Breast epithelium (tissue), 4 donors: Measurements from ENCODE around the gene GULP1. TPM values are rescaled to one million over a fixed set of nuclear protein-coding genes. Genes with fewer than 3 reads are reported as not detected.

Source experiments
- DNase-seq, 2 donors: peaks; one replicate each; pipeline ENCODE4 v3.0.0-alpha.2; 2019; ENCODE audit warnings: low spot score in 2 of 2
- H3K27ac ChIP-seq, 2 donors: fragments of 200-600 bp; sonication (generic) in 1 of 2; one replicate each; pipeline ENCODE4 v1.5.1; 2016 to 2019; ENCODE audit warnings: mild to moderate bottlenecking in 1 of 2
- H3K27me3 ChIP-seq, 2 donors: fragments of 200-600 bp; sonication (generic) in 1 of 2; one replicate each; pipeline versions ENCODE4 v1.5.1 to v1.6.0; 2017 to 2019; ENCODE audit warnings: control low read depth in 1 of 2, mild to moderate bottlenecking in 1 of 2
- H3K36me3 ChIP-seq: fragments of 200-600 bp; one replicate; pipeline ENCODE4 v1.5.1; 2019
- H3K4me1 ChIP-seq, 2 donors: fragments of 200-600 bp; sonication (generic); one replicate each; pipeline ENCODE4 v1.5.1; 2016 to 2019; ENCODE audit warnings: control low read depth in 1 of 2
- H3K4me3 ChIP-seq, 3 donors: fragments of 200-600 bp; sonication (generic); 1 replicate in 2 of 3; 2 replicates in 1 of 3; pipeline ENCODE4 v1.5.1; 2016 to 2019; ENCODE audit warnings: mild to moderate bottlenecking in 3 of 3, moderate library complexity in 2 of 3
- H3K9me3 ChIP-seq, 2 donors: fragments of 200-600 bp; sonication (generic) in 1 of 2; one replicate each; pipeline ENCODE4 v1.5.1; 2016 to 2019; ENCODE audit warnings: control low read depth in 1 of 2
- CTCF ChIP-seq, 3 donors: fragments of 450-650 bp; IDR thresholded peaks; one replicate each; pipeline ENCODE4 v1.5.1; 2016 to 2017; ENCODE audit warnings: antibody characterized with exemption in 3 of 3, mild to moderate bottlenecking in 3 of 3, moderate library complexity in 3 of 3
- POLR2A ChIP-seq: fragments of 450-650 bp; IDR thresholded peaks from one replicate; pipeline ENCODE4 v1.6.1; 2016; ENCODE audit warnings: antibody characterized with exemption, mild to moderate bottlenecking, moderate library complexity
- POLR2AphosphoS5 ChIP-seq, 3 donors: sonication (generic); formaldehyde crosslinking; IDR thresholded peaks; one replicate each; pipeline ENCODE4 v1.6.1; 2017; ENCODE audit warnings: antibody characterized with exemption in 3 of 3
- intact Hi-C: fragments of 100-400 bp; cut with DNase I; formaldehyde crosslinking; loops from one replicate; pipeline ENCODE4 v1.15.1; 2023; ENCODE audit warnings: low total_unique reads
- total RNA-seq, 3 donors: library from RNA; depleted of rRNA; stranded (reverse); fragments of >200 nt; gene quantifications; one replicate each; pipeline ENCODE4 v1.1.0, GENCODE V29; 2016

Gene GULP1
- total RNA-seq, 3 donors from 2014 or later: 16.5 to 47.9 (median 43.8) TPM

GRCh38 chr2:188577231-188577630, 285.6 kb downstream of the GULP1 start:
- Histone ChIP-seq H3K36me3 (no peaks in the 10 kb centered on the region), H3K9me3 (no peaks in the 10 kb centered on the region), H3K27ac (peak overlapping the region; percentile 11 to 44), H3K27me3 (no peaks in the 10 kb centered on the region), H3K4me3 (no peak overlapping the region), H3K4me1 (no peaks in the 10 kb centered on the region)
- no peak for DNase-seq
- intact Hi-C loops: no loop called here
- TF ChIP-seq POLR2AphosphoS5 (IDR thresholded peaks at IDR 0.05) (no peak), CTCF (IDR thresholded peaks at IDR 0.05) (no peak), POLR2A (no peak)

- Histone ChIP-seq H3K36me3 (no peaks in the 10 kb centered on the region), H3K4me3 (no peak overlapping the region), H3K9me3 (no peaks in the 10 kb centered on the region), H3K27me3 (no peaks in the 10 kb centered on the region), H3K4me1 (no peaks in the 10 kb centered on the region), H3K27ac (no peak overlapping the region)
- no peak for TF ChIP-seq POLR2A
- no peak for TF ChIP-seq CTCF (IDR thresholded peaks at IDR 0.05)
- TF ChIP-seq POLR2AphosphoS5 (IDR thresholded peaks at IDR 0.05): no peak
- no peak for DNase-seq
- intact Hi-C loops: no loop called here
These were observed 289.1 kb downstream of the GULP1 start for GRCh38 chr2:188580738-188581137.

GRCh38 chr2:188582211-188582610, 290.5 kb downstream of the GULP1 start:
- no peak for DNase-seq
- intact Hi-C loops: no loop called here
- no peaks in the 10 kb centered on the region for H3K4me1 ChIP-seq
- no peaks in the 10 kb centered on the region for H3K9me3 ChIP-seq
- H3K4me3 ChIP-seq: no peak overlapping the region
- no peaks in the 10 kb centered on the region for H3K36me3 ChIP-seq
- H3K27me3 ChIP-seq: no peaks in the 10 kb centered on the region
- TF ChIP-seq CTCF (IDR thresholded peaks at IDR 0.05) (no peak), POLR2A (no peak), POLR2AphosphoS5 (IDR thresholded peaks at IDR 0.05) (no peak)
- H3K27ac ChIP-seq: no peak overlapping the region

GRCh38 chr2:188588235-188588634, 296.6 kb downstream of the GULP1 start:
- Histone ChIP-seq H3K27ac (no peak overlapping the region), H3K9me3 (no peaks in the 10 kb centered on the region), H3K36me3 (no peaks in the 10 kb centered on the region), H3K4me1 (no peaks in the 10 kb centered on the region), H3K4me3 (no peak overlapping the region), H3K27me3 (no peaks in the 10 kb centered on the region)
- no peak for DNase-seq
- intact Hi-C loops: no loop called here
- TF ChIP-seq POLR2AphosphoS5 (IDR thresholded peaks at IDR 0.05) (no peak), CTCF (IDR thresholded peaks at IDR 0.05) (no peak), POLR2A (no peak)

- no peaks in the 10 kb centered on the region for H3K9me3 ChIP-seq
- no peak overlapping the region for H3K27ac ChIP-seq
- no peak for DNase-seq
- no peaks in the 10 kb centered on the region for H3K27me3 ChIP-seq
- no peak for TF ChIP-seq POLR2A
- TF ChIP-seq POLR2AphosphoS5 (IDR thresholded peaks at IDR 0.05): no peak
- no peak for TF ChIP-seq CTCF (IDR thresholded peaks at IDR 0.05)
- no peak overlapping the region for H3K4me3 ChIP-seq
- H3K4me1 ChIP-seq: no peaks in the 10 kb centered on the region
- intact Hi-C loops: no loop called here
- H3K36me3 ChIP-seq: no peaks in the 10 kb centered on the region
These were observed 304.4 kb downstream of the GULP1 start for GRCh38 chr2:188596054-188596453.
